Nephron progenitor cell (in vitro differentiated cells): ENCODE data around the gene NOM1.

Source experiments
- DNase-seq: peaks from one replicate; pipeline ENCODE4 v3.0.0; 2021
- H3K27ac Mint-ChIP-seq: 2 replicates; pipeline ENCODE4 v1.8.0; 2021; ENCODE audit warnings: mild to moderate bottlenecking, moderate library complexity, mixed read lengths
- H3K27me3 Mint-ChIP-seq: 2 replicates; pipeline ENCODE4 v1.8.0; 2021; ENCODE audit warnings: mild to moderate bottlenecking, low read depth, mixed read lengths; ENCODE audit not compliant: poor library complexity
- H3K36me3 Mint-ChIP-seq: 2 replicates; pipeline ENCODE4 v1.8.0; 2021; ENCODE audit warnings: low read depth, mixed read lengths
- H3K4me1 Mint-ChIP-seq: 2 replicates; pipeline ENCODE4 v1.8.0; 2021; ENCODE audit warnings: mixed read lengths
- H3K4me3 Mint-ChIP-seq: 2 replicates; pipeline ENCODE4 v1.8.0; 2021; ENCODE audit warnings: mild to moderate bottlenecking, moderate library complexity, mixed read lengths
- H3K9me3 Mint-ChIP-seq: 2 replicates; pipeline ENCODE4 v1.8.0; 2021; ENCODE audit warnings: mild to moderate bottlenecking, moderate library complexity, mixed read lengths
- TF ChIP-seq, protein P1 (sequence below): fragments of 200-600 bp; sonication (generic); IDR thresholded peaks from 2 replicates; pipeline ENCODE4 v1.5.0; 2021; ENCODE audit warnings: antibody characterized with exemption

The NOM1 gene

DNA sequence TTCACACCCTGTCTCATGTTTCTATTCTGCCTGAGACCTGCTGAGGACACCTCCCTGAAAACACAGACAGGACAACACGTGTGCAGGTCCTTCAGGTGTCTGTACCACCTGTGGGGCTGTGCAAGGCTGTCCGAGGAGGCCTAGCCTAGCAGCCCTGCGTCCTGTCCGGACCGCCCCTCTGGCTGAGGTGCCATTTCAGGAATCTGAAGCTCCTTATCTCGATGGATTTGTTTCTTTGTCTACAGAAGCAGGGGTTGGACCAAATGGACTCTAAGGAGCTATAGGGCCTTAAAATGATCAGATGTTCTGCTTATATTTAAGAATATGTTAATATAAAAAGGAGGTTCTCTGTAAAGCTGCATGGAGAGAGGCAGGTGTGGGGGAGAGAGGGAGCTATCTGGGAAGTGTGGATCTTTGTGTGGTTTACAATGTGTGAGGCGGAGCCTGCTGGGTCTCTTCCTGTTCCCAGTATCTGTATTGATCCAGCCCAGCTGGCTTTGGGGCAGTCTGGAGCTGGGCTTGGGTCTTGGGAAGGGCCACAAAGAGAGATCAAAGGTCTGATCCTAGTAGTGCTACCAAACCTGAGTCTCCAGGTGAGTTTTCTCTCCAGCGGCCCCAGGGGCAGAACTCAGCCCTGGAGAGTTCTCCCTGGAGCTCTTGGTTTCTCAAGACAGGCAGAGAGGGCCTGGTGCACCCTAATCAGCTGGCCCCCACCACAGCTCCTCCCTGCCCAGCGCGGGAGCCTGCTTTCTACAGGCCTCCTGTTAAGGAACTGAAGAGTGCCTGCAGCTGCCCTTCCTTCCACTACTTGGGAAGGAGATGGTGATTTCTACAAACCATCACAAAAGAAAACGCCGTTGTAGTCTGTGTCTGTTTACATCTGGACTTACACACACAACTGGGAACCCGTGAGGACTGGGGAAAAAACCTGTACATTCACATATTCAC is 64.4 kb downstream of the NOM1 start:
- TF ChIP-seq, protein P1, sequence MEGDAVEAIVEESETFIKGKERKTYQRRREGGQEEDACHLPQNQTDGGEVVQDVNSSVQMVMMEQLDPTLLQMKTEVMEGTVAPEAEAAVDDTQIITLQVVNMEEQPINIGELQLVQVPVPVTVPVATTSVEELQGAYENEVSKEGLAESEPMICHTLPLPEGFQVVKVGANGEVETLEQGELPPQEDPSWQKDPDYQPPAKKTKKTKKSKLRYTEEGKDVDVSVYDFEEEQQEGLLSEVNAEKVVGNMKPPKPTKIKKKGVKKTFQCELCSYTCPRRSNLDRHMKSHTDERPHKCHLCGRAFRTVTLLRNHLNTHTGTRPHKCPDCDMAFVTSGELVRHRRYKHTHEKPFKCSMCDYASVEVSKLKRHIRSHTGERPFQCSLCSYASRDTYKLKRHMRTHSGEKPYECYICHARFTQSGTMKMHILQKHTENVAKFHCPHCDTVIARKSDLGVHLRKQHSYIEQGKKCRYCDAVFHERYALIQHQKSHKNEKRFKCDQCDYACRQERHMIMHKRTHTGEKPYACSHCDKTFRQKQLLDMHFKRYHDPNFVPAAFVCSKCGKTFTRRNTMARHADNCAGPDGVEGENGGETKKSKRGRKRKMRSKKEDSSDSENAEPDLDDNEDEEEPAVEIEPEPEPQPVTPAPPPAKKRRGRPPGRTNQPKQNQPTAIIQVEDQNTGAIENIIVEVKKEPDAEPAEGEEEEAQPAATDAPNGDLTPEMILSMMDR: no peak
- Mint-ChIP-seq H3K36me3 (no peaks in the 10 kb centered on the region), H3K27me3 (peaks cover 88% of the 10 kb centered on the region), H3K4me3 (no peak overlapping the region), H3K9me3 (no peaks in the 10 kb centered on the region), H3K4me1 (no peaks in the 10 kb centered on the region), H3K27ac (no peak overlapping the region)
- DNase-seq: no peak

DNA sequence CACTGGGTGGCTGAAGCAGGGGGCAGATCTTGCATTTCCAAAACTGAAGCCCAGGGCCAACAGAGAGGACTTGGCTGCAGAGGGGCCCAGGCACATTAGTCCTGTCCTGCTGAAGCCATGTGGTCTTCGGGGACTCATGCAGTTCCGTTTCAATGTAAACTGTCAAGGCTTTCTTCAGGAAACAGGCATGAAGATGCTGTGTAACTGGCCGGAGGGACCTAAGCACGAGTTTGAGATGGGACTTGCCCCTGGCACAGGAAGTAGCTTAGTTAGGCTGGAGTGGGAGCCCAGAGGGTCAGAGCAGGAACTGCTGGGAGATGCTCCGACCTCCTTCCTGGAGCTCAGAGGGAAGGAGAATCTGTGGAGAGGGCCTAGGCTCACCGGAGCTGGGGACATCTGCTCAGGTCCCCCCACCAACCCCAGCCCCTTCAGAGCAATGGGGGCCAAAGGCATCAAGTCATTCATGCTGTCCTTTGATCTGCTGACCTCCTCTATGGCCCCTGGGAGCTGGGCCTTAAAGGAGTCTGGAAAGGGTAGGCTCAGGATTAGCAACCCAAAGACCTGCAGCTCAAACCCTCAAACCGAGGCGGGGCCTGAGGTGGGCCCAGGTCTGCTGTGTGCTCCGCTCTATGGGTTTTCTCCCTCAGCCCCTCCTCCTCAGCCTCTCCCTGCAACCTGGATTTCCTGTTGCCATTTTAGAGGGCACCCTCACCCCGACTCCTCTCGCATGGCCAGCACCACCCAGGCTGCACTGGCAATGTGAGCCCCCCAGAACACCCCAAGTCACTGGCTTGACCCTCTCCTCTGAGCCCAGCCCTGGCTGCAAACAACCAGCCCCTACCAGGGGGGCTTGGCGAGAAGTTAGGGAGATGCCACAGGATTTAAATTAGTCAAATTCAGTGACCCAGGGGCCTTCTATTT is 65.4 kb downstream of the NOM1 start:
- no peak overlapping the region for H3K4me3 Mint-ChIP-seq
- H3K9me3 Mint-ChIP-seq: no peaks in the 10 kb centered on the region
- H3K27ac Mint-ChIP-seq: no peak overlapping the region
- no peak for DNase-seq
- peaks cover 91% of the 10 kb centered on the region for H3K27me3 Mint-ChIP-seq
- no peaks in the 10 kb centered on the region for H3K4me1 Mint-ChIP-seq
- no peaks in the 10 kb centered on the region for H3K36me3 Mint-ChIP-seq
- TF ChIP-seq, protein P1: no peak

DNA sequence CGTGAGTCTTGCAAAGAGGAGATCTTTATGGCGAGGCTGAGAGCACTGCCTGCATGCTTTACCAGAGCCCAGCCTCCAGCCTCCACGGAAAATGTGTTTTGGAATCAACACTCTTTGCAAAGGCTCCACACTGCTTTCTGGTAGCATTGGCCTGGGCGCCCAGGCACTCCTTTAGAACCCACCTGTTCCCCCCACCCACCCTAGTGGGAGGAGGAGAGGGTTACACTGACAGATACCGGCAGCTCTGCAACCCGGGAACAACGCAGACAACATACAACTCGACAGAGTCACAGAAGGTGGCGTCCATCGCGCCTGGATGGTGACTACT is 66.5 kb downstream of the NOM1 start:
- no peaks in the 10 kb centered on the region for H3K36me3 Mint-ChIP-seq
- H3K27ac Mint-ChIP-seq: no peak overlapping the region
- DNase-seq: no peak
- no peaks in the 10 kb centered on the region for H3K9me3 Mint-ChIP-seq
- no peak overlapping the region for H3K4me3 Mint-ChIP-seq
- H3K4me1 Mint-ChIP-seq: no peaks in the 10 kb centered on the region
- peaks cover 100% of the 10 kb centered on the region for H3K27me3 Mint-ChIP-seq
- TF ChIP-seq, protein P1: no peak

DNA sequence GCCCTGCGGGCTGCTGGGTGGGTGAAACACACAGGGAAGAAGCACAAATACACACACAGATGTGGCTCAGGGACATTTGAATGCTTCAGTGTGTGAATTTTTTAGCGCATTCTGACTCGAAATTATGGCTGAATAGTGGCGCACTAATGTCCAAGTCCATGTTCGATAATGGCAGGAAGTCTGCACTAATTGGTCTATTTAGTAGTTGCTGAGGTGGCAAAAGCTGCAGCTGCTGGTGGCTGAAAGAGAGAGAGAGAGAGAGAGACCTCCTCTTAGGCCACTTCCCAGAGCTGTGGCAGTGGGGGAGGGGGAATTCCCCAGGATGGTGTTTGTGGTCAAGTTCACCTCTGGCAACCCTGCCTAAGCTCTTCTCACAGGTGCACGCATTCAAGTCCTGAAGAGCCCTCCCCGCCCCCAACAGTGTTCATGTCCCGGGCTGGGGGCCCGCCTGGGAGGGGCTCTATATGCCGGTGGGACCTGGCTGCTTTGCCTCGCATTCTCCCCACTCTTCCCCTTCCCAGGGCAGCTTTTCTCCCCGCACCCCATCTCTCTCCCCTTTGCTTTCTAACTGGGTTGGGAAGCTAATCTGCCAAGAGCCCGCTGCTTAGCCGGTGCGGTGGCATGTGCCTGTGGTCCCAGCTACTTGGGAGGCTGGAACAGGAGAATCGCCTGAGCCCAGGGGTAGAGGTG is 67.0 kb downstream of the NOM1 start:
- no peak for DNase-seq
- TF ChIP-seq, protein P1: no peak
- Mint-ChIP-seq H3K27me3 (peaks cover 98% of the 10 kb centered on the region), H3K36me3 (no peaks in the 10 kb centered on the region), H3K4me1 (no peaks in the 10 kb centered on the region), H3K9me3 (no peaks in the 10 kb centered on the region), H3K4me3 (no peak overlapping the region), H3K27ac (no peak overlapping the region)

DNA sequence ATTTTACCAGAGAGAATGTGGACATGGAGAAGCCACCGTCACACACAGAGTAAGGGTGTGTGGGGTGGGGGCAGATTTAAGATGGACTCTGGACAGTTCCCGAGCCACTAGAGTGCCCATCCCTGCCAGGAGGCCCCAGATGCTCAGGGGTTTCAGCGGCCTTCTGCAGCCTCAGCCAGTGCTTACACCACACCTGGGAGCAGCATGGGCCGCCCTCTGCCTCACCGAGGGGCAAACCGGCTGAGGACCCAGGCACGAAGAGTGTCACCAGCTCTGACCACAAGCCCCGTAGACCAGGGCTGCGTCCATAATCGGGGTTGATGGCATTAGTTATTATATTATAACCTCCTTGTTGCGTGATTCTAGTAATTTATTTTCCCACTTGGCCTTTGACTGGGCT is 67.6 kb downstream of the NOM1 start:
- no peaks in the 10 kb centered on the region for H3K36me3 Mint-ChIP-seq
- H3K27ac Mint-ChIP-seq: no peak overlapping the region
- H3K4me1 Mint-ChIP-seq: no peaks in the 10 kb centered on the region
- DNase-seq: no peak
- H3K27me3 Mint-ChIP-seq: peaks cover 97% of the 10 kb centered on the region
- TF ChIP-seq, protein P1: no peak
- H3K4me3 Mint-ChIP-seq: no peak overlapping the region
- H3K9me3 Mint-ChIP-seq: no peaks in the 10 kb centered on the region
